NCI-H2107 treated with DMSO at 0.1 percent for 48 hours (cell line): ENCODE data around the gene AMD1.
A peak's percentile ranks its signal among the peaks of the same experiment; 100 is the strongest.
"Not testable (repeated sequence)": the region's sequence is repeated elsewhere in the genome, so short reads cannot be mapped to it uniquely, and the experiment has no call there.

Experiments
- DNase-seq: peaks from one replicate; lab custom pipeline; 2025; ENCODE audit not compliant: unreplicated experiment; lab: John Stamatoyannopoulos, UW

Gene AMD1

DNA sequence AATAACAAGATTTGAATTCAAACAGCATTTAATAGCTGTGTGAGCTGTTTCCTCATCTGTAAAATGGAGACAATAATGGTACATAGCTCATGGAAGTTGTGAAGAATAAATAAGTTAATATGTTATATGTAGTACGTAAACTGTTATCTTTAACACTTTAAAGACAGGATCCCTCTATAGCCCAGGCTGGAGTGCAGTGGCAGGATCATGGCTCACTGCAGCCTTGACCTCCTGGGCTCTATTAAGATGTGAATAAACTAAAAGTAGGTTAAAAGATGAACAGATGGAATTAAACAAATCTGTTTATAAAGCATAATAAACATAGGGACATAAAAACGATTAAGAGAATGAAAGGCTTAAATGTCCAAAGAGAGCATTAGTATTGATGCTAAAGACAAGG lies 3.0 kb downstream of the AMD1 start:
- DNase-seq = no peak

DNA sequence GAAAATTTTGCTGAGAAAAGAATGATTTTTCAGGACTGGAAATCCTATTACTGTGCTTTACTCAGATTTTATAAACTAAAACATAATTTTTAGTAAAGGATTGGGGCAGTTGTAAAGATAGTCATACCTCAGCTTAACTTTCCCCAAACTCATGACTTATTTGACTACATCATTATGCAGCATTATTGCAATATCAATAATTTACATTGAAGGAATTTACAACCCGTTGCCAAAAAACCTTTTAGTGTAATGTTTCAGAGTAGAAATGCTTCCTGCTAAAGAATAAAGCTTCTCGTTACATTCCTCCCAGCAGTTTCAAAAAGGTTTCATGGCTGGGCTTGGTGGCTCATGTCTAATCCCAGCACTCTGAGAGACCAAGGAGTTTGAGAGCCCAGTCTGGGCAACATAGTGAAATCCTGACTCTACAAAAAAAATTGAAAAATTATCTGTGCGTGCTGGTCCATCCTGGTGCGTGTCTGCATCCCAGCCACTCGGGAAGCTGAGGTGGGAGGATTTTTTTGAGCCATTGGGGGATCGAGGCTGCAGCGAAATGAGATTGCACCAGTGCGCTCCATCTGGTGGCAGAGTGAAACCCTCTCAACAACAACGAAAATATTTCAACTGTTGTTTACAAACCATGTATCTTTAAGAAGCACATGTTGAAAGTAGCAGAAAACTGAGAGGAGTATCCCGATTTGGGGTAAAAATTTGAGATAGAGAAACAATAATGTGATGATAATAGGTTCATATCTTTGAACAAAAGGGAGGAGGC lies 4.4 kb downstream of the AMD1 start:
- DNase-seq = peak; percentile 28

DNA sequence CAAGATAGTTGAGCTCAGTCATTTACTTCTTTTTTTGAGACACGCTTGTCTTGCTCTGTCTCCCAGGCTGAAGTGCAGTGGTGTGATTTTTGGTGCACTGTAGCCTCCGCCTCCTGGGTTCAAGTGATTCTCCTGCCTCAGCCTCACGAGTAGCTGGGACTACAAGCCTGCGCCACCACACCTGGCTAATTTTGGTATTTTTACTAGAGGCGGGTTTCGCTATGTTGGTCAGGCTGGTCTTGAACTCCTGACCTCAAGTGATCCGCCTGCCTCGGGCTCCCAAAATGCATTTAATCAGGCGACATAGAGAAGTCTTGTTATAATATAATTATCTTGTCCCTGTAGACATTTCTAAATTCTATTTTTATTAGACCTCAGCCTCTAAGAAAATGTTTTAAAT lies 6.1 kb downstream of the AMD1 start:
- no peak for DNase-seq

DNA sequence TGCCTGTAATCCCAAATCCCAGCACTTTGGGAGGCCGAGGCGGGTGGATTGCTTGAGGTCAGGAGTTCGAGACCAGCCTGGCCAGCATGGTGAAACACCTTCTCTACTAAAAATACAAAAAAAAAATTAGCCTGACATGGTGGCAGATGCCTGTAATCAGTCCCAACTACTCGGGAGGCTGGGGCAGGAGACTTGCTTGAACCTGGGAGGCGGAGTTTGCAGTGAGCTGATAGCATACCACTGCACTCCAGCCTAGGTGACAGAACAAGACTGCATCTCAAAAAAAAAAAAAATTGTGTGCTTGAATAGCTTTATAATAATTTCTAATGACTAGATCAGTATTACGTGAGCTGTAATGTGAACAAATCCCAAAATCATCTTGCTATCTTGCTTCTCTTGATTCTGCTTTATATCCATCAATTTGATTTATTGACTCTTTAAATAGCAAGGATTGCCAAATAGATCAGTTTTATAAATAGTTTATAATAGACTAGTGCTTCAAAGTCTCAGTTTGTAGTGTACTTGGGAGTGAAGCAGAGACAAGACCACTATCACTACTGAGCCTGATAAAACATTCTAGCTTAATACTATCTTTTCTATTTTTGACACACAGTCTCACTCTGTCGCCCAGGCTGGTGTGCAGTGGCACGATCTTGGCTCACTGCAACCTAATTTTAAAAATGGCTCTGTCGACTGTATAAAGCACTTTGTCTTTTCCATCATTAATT lies 7.1 kb downstream of the AMD1 start:
- no peak for DNase-seq

DNA sequence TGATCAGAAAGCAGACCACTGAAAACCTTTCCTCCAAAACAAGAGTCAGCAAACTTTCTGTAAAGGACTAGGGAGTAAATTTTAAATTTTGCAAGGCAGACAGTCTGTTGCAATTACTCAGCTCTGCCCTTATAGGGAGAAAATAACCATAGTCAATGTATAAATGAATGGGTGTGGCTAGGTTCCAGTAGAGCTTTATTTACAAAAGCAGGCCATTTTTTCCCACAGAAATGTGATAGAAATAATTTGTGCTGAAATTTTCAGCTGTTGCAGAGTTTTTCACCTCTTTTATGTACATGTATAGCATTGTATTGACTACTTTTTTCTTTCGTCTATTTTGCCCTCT lies 7.7 kb downstream of the AMD1 start:
- no peak for DNase-seq

DNA sequence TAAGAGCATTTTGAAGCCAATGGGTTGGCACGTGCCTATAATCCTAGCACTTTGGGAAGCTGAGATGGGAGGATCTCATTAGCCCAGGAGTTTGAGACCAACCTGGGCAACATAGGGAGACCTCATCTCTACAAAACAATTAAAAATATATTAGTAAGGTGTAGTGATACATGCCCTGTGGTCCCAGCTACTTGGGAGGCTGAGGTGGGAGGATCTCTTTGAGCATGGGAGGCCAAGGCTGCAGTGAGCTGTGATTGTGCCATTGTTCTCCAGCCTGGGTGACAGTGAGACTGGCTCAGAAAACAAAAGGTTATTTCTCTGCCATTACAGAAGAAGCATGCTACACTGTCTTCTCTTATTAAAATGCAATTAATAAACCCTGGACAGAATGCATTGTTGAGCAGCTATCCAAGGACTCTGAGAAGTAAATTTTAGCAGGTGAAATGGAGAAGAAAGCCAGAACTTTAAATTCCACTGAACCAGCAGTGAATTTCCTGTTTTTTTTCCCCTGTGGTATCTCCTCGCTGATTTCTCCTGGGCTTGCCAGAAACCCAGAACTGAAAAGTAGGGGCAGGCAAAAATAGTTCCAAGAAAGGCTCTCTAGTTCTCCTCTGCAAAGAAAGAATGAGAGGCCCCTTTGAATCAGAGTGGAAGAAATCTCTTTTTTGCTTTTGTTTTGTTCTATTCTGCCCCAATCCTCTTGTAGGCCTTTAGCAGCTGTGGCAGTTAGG lies 8.4 kb downstream of the AMD1 start:
- DNase-seq = no peak

DNA sequence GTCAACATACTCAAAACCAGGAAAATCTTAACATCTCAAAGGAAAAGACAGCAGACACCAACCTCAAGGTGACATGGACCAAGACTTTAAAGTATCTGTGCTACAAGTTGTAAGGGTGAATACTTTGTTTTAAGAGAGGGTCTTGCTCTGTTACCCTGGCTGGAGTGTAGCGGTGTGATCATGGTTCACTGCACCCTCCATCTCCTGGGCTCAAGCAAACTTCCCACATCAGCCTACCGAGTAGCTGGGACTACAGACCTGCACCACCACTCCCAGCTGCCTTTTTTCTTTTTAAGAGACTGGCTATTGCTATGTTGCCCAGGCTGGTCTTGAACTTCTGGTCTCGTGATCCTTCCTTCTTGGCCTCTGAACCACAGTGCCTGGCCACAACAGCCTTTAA lies 9.7 kb downstream of the AMD1 start:
- DNase-seq = no peak

DNA sequence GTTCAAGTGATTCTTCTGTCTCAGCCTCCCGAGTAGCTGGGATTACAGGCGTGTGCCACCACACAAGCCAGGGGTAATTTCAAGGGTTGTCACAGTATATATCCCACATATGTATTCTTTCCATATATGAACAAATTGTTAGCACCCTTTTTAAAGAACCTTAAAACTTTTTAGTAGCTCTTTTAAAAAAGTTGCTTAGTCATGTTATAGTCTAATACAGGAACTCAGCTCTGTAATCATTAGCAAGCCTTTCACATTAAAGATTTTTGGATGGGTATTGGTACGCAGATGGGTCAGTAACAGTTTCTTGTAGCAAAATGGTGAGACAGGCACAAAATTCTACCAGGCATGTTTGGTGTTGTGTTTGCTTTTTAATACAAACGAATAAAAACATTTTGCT lies 10.9 kb downstream of the AMD1 start:
- DNase-seq = no peak

DNA sequence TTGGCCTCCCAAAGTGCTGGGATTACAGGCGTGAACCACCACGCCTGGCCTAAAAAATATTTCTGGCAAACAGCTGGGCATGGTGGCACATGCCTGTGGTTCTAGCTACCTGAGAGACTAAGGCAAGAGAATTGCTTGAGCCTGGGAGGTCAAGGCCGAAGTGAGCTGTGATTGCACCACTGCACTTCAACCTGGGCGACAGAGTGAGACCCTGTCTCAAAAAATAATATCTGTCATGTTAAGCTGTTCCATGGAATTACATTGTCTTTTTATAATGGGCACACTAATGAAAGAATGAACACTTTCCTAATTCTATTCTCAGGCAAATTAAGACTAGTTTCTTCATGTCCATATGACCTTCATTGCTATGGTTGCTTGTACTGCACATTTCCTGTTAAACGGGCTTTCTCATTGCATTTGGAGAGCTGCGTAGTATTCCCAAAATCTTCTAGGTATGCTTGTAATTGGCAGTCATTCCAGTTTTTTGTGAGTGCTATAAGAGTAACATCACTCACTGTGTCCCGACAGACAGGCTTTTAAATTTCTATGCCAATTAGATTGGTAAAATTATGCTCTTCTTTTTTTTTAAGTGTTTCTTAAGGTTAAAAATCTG lies 12.1 kb downstream of the AMD1 start:
- DNase-seq = no peak

DNA sequence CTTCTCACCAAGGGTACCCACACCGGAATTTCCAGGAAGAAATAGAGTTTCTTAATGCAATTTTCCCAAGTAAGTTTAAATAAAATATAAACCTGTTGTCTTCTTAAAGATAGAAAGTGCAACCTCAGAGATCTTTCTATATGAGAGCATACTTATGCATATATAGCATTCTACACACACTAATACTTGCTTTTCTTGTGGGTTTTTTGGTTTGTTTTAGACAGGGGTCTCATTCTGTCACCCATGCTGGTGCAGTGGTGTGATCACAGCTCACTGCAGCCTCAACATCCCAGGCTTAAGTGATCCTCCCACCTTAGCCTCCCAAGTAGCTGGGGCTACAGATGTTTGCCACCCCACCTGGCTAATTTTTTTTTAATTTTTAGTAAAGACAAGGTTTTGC lies 15.7 kb downstream of the AMD1 start:
- no peak for DNase-seq

DNA sequence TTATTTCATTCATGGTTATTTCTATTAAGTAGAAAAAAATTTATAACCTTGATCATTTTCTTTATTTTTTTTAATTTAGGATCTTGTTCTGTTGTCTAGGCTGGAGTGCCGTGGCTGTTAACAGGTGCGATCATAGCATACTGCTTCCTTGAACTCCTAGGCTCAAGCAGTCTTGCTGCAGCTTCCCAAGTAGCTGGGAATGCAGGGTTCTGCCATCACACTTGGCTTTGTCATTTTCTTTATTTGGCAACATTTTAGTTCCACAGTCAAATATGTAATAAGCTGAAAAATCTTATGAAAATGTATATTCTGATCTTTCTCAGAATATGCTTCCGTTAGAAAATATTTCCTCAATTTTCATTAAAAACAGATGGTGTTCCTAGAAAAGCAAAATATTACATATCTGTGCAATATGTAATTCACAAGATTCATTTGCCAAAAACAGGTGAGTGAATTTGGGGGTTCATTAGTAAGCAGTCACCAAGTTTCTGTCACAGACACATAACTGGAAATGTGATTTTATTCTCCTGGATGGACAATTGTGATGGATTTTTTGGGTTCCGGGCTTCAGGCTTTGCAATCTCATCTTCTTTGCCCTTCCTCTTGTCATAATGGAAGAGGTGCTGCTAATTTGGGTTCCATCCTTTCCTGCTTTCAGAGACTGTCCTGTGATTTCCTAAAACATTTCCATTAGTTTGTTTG lies 21.5 kb downstream of the AMD1 start:
- DNase-seq = no peak

DNA sequence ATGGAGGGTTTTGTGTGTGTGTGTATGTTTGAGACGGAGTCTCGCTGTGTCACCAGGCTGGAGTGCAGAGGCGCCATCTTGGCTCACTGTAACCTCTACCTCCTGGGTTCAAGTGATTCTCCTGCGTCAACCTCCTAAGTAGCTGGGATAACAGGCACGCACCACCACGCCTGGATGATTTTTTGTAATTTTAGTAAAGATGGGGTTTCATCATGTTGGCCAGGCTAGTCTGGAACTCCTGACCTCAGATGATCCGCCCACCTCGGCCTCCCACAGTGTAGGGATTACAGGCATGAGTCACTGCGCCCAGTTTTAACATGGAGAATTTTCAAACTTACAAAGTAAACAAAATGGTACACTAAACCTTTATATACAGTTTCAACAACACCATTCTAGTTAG lies 22.8 kb downstream of the AMD1 start:
- DNase-seq = no peak

DNA sequence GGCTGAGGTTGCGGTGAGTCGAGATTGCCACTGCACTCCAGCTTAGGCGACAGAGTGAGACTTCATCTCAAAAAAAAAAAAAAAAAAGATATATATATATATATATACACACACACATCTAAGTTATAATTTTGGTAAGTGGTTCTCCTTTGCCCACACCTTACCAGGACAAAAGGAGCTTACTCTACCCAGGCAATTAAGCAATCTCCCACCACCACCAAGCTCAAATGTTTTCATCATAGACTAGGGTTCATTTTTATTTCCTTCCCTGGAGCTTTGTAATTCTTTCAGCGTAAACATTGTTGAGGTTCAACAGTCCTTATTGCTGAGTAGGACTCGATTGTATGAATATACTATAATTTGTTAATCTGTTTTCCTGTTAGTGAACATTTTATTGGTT lies 23.5 kb downstream of the AMD1 start:
- DNase-seq = no peak

DNA sequence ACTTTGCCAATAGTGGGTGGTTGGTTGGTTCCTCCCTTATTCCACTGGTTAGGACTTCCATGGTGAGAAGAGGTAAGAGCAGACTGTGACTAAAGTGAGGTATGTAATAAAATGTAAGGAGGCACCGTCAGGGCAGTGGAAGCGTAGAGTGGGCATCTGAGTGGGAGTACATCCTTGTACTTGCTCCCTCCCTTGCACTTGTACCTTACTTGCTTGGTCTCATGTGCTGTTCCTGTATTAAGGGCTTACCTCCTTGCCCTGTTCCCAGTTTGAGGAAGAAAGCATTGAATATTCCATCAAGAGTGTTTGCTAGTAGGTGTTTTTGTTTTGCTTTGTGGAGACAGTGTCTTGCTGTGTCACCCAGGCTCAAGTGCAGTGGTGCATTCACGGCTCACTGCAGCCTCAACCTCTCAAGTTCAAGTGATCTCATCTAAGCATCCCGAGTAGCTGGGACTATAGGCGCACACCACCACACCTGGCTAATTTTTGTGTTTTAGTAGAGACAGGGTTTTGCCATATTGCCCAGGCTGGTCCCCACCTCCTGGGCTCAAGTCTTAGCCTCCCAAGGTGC lies 25.5 kb downstream of the AMD1 start:
- peak; percentile 38 for DNase-seq

DNA sequence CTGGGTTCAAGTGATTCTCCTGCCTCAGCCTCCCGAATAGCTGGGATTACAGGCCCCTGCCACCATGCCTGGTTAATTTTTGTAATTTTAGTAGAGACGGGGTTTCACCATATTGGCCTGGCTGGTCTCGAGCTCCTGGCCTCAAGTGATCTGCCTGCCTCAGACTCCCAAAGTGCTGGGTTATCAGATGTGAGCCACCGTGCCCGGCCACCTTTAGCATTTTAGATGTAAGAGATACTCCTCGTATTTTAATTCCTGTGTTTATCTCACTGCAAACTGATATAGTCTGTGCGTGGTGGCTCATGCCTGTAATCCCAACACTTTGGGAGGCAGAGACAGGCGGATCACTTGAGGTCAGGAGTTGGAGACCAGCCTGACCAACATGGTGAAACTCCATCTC lies 27.0 kb downstream of the AMD1 start:
- not testable (repeated sequence) for DNase-seq

DNA sequence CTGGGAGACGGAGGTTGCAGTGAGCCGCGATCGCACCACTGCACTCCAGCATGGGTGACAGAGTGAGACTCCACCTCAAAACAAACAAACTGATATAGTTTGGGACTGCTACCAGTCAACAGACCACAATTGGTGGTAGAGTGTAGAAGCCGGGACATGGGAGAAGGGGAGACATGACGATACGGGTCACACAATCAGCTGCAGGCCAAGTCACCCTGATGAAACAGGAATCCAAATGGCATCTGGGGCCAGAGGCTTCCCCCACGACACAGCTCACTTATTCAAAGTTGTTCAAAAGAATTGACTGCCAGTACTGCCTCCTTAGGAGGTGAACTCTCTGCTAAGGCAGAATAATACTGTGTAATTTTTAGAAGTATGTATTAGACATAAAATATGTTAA lies 27.5 kb downstream of the AMD1 start:
- DNase-seq = no peak

DNA sequence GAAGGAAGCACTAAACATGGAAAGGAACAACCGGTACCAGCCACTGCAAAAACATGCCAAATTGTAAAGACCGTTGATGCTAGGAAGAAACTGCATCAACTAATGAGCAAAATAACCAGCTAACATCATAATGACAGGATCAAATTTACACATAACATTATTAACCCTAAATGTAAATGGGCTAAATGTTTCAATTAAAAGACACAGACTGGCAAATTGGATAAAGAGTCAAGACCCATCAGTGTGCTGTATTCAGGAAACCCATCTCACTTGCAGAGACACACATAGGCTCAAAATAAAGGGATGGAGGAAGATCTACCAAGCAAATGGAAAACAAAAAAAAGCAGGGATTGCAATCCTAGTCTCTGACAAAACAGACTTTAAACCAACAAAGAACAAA lies 31.7 kb downstream of the AMD1 start:
- not testable (repeated sequence) for DNase-seq

DNA sequence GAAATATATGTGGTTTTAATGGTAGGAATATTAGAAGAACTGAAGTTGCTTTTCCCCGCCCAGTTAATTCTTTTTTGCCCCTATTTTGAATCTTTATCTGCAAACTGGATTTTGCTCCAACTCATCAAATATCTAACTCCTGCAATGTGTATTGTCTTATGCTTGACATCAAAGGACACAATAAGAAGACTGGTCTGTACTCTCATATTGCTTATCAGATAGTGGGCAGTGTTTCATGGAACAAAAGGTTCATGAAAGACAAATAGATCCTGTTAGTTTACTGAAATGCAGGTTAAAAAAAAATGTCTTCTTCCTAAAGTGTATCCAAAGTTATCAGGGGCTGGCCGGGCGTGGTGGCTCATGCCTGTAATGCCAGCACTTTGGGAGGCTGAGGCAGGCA lies 56.2 kb downstream of the AMD1 start:
- DNase-seq = no peak

DNA sequence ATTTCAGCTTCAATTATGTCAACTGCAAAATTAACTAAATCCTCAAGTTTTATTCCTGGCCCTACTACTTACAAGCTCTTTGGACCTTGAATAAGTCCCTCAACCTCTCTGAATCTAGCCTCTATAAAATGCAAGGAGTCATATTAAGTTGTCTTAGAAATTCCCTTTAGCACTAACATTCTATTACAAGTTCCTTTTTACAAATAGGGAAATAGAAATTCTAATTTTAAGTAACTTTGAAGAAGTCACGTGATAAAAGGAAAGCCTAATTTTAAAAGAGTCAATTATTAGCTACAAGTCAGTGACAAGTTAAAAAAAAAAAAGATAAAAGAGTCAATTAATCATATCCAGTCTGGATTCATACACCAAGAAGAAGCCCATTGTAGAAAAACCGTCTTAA lies 59.3 kb downstream of the AMD1 start:
- no peak for DNase-seq

DNA sequence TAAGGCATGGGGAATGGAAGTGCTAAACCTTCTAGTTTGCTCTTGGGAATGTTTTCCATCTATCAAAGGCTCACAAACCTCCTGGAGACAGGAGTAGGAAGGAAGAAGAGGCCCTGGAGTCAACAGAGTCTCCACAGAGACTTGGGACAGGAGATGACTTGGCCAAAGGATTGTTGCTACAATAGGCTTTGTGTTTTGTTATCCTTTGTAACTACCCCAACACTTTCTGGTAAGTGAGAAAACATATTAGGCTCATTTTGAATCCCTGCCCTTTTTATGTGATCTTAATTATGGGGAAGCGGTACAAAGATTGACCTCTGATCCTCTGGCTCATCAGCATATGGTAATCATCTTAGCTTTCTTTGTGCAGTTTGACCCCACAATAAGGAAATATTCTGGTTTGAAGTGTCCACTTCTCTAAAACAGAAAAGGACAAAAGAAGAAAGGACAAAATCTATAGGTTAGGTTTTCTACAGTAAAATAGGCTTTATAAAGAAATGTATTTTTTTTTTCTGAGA lies 59.9 kb downstream of the AMD1 start:
- no peak for DNase-seq

DNA sequence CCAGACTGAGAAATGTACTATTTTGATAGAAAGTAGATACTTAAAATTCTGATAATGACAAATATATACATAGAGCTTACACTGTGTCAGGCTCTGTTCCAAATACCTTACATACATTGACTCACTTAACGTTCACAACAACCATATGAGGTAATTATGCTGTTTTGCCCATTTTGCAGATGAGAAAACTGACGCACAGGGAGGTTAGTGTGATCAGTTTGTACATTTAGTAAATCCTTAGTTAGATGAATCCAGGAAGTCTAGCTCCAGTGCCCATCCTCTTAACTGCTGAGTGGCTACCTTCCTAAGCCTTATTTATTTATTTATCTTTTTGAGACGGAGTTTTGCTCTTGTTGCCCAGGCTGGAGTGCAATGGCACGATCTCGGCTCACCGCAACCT lies 60.6 kb downstream of the AMD1 start:
- no peak for DNase-seq
